ENCODE measurements around the gene FGFBP3. TPM values are rescaled to one million over a fixed set of nuclear protein-coding genes. Genes with fewer than 3 reads are reported as not detected.

Gene FGFBP3
- total and polyA plus RNA-seq, 2 of the 13 experiments (the other 11 are each of a cell fraction or from before 2014, with no cell fraction given), result 0.50 to 2.0 TPM

GRCh38 chr10:91908337-91909116 lies 759 bp downstream of the FGFBP3 start (continued):
- TF ChIP-seq EP300 (IDR thresholded peaks at IDR 0.05; ENCODE audit: low read depth in 2 of 2, low read length in 2 of 2), result no peak
- TF ChIP-seq EP300 (CRISPR knock-in tag; IDR thresholded peaks at IDR 0.05; ENCODE audit: borderline replicate concordance), result 0 out of 2 replicates have a peak, but pooled peaks have one; percentile 37
- peak; percentile 42; the same call in 1 of the 2 replicates for TF ChIP-seq ZBTB1 (CRISPR knock-in tag; IDR thresholded peaks at IDR 0.05; ENCODE audit: borderline replicate concordance)
- TF ChIP-seq PRPF4 (IDR thresholded peaks at IDR 0.05; ENCODE audit: low read depth, low read length, poor library complexity, severe bottlenecking), result no peak
- peak; percentile 88 for TF ChIP-seq ZSCAN21 (CRISPR knock-in tag; IDR thresholded peaks at IDR 0.05; ENCODE audit: borderline replicate concordance)
- TF ChIP-seq KDM2A (CRISPR knock-in tag; IDR thresholded peaks at IDR 0.05; ENCODE audit: borderline replicate concordance, low read depth), result peak; percentile 92
- 0 out of 2 replicates have a peak, but pooled peaks have one; percentile 41 for TF ChIP-seq KLF9 (CRISPR knock-in tag; IDR thresholded peaks at IDR 0.05; ENCODE audit: low read depth)
- no peak for TF ChIP-seq HNF1A (IDR thresholded peaks at IDR 0.05; ENCODE audit: low read depth)
- peak; percentile 17; the same call in 1 of the 2 replicates for TF ChIP-seq HNF1A (CRISPR knock-in tag; IDR thresholded peaks at IDR 0.05; ENCODE audit: borderline replicate concordance)
- no peak for TF ChIP-seq ZNF343 (CRISPR knock-in tag; IDR thresholded peaks at IDR 0.05)
- TF ChIP-seq HNRNPLL (IDR thresholded peaks at IDR 0.05; ENCODE audit: low read depth, low read length, poor library complexity, severe bottlenecking), result peak; percentile 100
- TF ChIP-seq CAMTA2 (CRISPR knock-in tag; IDR thresholded peaks at IDR 0.05; ENCODE audit: borderline replicate concordance), result no peak
- peak; percentile 86 for TF ChIP-seq POLR2G (IDR thresholded peaks at IDR 0.05; ENCODE audit: low read depth, low read length)
- peak; percentile 21; the same call in 1 of the 2 replicates for TF ChIP-seq ZBTB26 (CRISPR knock-in tag; IDR thresholded peaks at IDR 0.05; ENCODE audit: borderline replicate concordance)
- no peak for TF ChIP-seq CC2D1A (CRISPR knock-in tag; IDR thresholded peaks at IDR 0.05)
- peak; percentile 69 for TF ChIP-seq KDM5A (IDR thresholded peaks at IDR 0.05; ENCODE audit: borderline replicate concordance, low read length)
- TF ChIP-seq, protein P1, sequence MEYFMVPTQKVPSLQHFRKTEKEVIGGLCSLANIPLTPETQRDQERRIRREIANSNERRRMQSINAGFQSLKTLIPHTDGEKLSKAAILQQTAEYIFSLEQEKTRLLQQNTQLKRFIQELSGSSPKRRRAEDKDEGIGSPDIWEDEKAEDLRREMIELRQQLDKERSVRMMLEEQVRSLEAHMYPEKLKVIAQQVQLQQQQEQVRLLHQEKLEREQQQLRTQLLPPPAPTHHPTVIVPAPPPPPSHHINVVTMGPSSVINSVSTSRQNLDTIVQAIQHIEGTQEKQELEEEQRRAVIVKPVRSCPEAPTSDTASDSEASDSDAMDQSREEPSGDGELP (IDR thresholded peaks at IDR 0.05; ENCODE audit: borderline replicate concordance, low read depth), result 0 out of 2 replicates have a peak, but pooled peaks have one; percentile 5
- 0 out of 2 replicates have a peak, but pooled peaks have one; percentile 53 for TF ChIP-seq ARID2 (CRISPR knock-in tag; IDR thresholded peaks at IDR 0.05; ENCODE audit: borderline replicate concordance)
- TF ChIP-seq HIC2 (CRISPR knock-in tag; IDR thresholded peaks at IDR 0.05; ENCODE audit: low read depth), result peak; percentile 42; the same call in 1 of the 2 replicates
- peak; percentile 88 for TF ChIP-seq GATAD1 (CRISPR knock-in tag; IDR thresholded peaks at IDR 0.05)

All from HepG2 (cell line).